Loucy (cell line): ENCODE measurements around the gene TM6SF1.

ENCODE experiments used
- H2AFZ ChIP-seq: fragments of 200-600 bp; sonication (generic); 2 replicates; pipeline ENCODE4 v1.6.0; 2016; ENCODE audit warnings: antibody characterized with exemption, mild to moderate bottlenecking, low read length, moderate library complexity
- H3F3A ChIP-seq: fragments of 200-600 bp; 2 replicates; pipeline ENCODE4 v1.6.0; 2016; ENCODE audit warnings: antibody characterized with exemption, low read depth, mild to moderate bottlenecking
- H3K27me3 ChIP-seq: fragments of 200-600 bp; sonication (generic); 2 replicates; pipeline ENCODE4 v1.6.1; 2014; ENCODE audit warnings: low read length, mild to moderate bottlenecking; ENCODE audit not compliant: insufficient read depth, poor library complexity, severe bottlenecking
- H3K36me3 ChIP-seq: fragments of 200-600 bp; sonication (generic); 2 replicates; pipeline ENCODE4 v1.6.1; 2016; ENCODE audit warnings: low read length; ENCODE audit not compliant: insufficient read depth
- H3K4me1 ChIP-seq: fragments of 200-600 bp; sonication (generic); 2 replicates; pipeline ENCODE4 v1.5.1; 2014; ENCODE audit warnings: low read length, mild to moderate bottlenecking; ENCODE audit not compliant: insufficient read depth, poor library complexity, severe bottlenecking
- H3K4me2 ChIP-seq: fragments of 200-600 bp; sonication (generic); 2 replicates; pipeline ENCODE4 v1.6.0; 2014; ENCODE audit warnings: antibody characterized with exemption, low read length, low read depth, mild to moderate bottlenecking; ENCODE audit not compliant: poor library complexity, severe bottlenecking
- H3K4me3 ChIP-seq: fragments of 200-600 bp; sonication (generic); 2 replicates; pipeline ENCODE4 v1.5.1; 2014; ENCODE audit warnings: low read length, mild to moderate bottlenecking, mixed read lengths; ENCODE audit not compliant: poor library complexity, severe bottlenecking
- H3K79me2 ChIP-seq: fragments of 200-600 bp; sonication (generic); 2 replicates; pipeline ENCODE4 v1.6.1; 2014; ENCODE audit warnings: low read length; ENCODE audit not compliant: insufficient read depth
- H3K9ac ChIP-seq: fragments of 200-600 bp; sonication (generic); 2 replicates; pipeline ENCODE4 v1.6.0; 2014; ENCODE audit warnings: mild to moderate bottlenecking, low read depth, low read length, moderate library complexity; ENCODE audit not compliant: poor library complexity, severe bottlenecking
- H3K9me2 ChIP-seq: fragments of 200-600 bp; sonication (generic); replicated peaks from 2 replicates; pipeline ENCODE4 v1.6.1; 2016; ENCODE audit warnings: low read depth, low read length, mixed read lengths
- H3K9me3 ChIP-seq: fragments of 200-600 bp; sonication (generic); 2 replicates; pipeline ENCODE4 v1.6.1; 2014; ENCODE audit warnings: mild to moderate bottlenecking, antibody characterized with exemption, low read length, low read depth; ENCODE audit not compliant: insufficient read depth
- H4K20me1 ChIP-seq: fragments of 200-600 bp; sonication (generic); 2 replicates; pipeline ENCODE4 v1.6.0; 2014; ENCODE audit warnings: antibody characterized with exemption, low read length, mild to moderate bottlenecking; ENCODE audit not compliant: insufficient read depth, poor library complexity, severe bottlenecking
- EZH2phosphoT487 ChIP-seq: fragments of 200-600 bp; IDR thresholded peaks from 2 replicates; pipeline ENCODE4 v1.6.1; 2018; ENCODE audit warnings: antibody characterized with exemption, mild to moderate bottlenecking, moderate library complexity, borderline replicate concordance
- TF ChIP-seq, protein P1 (sequence below): fragments of 200-600 bp; sonication (generic); conservative IDR thresholded peaks from 2 replicates; pipeline ENCODE4 v1.5.1; 2014; ENCODE audit warnings: mild to moderate bottlenecking, antibody characterized with exemption, low read length

TM6SF1 gene

DNA sequence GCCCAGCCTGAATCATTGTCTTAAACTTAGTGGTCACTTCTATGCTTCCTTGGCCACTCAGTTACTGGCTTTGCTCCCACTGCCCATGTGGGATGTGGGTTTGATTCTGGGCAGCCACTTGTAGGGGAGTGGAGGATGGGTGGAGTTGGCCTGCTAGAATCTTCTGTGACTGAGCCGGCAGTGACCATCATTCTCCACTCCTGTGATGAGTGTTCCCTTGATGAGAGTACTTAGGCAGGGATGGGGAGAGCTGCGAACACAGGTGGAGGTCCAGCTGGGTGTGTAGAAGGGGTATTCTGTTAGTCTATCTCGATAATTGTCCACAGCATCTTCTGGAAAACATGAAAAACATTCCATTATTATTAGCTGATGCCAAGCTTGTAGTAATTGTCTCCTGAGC is 8.0 kb downstream of the TM6SF1 start:
- no peaks in the 10 kb centered on the region for H4K20me1 ChIP-seq
- TF ChIP-seq, protein P1, sequence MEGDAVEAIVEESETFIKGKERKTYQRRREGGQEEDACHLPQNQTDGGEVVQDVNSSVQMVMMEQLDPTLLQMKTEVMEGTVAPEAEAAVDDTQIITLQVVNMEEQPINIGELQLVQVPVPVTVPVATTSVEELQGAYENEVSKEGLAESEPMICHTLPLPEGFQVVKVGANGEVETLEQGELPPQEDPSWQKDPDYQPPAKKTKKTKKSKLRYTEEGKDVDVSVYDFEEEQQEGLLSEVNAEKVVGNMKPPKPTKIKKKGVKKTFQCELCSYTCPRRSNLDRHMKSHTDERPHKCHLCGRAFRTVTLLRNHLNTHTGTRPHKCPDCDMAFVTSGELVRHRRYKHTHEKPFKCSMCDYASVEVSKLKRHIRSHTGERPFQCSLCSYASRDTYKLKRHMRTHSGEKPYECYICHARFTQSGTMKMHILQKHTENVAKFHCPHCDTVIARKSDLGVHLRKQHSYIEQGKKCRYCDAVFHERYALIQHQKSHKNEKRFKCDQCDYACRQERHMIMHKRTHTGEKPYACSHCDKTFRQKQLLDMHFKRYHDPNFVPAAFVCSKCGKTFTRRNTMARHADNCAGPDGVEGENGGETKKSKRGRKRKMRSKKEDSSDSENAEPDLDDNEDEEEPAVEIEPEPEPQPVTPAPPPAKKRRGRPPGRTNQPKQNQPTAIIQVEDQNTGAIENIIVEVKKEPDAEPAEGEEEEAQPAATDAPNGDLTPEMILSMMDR = no peak
- TF ChIP-seq EZH2phosphoT487 = no peak
- H3F3A ChIP-seq = no peaks in the 10 kb centered on the region
- H3K27me3 ChIP-seq = no peaks in the 10 kb centered on the region
- no peaks in the 10 kb centered on the region; the same call in 1 of the 2 replicates for H3K36me3 ChIP-seq
- H3K4me3 ChIP-seq = no peak overlapping the region
- H3K9ac ChIP-seq = no peak overlapping the region
- H2AFZ ChIP-seq = no peak overlapping the region
- no peaks in the 10 kb centered on the region for H3K79me2 ChIP-seq
- no peak overlapping the region for H3K4me2 ChIP-seq
- H3K9me2 ChIP-seq = no peaks in the 10 kb centered on the region
- H3K4me1 ChIP-seq = no peaks in the 10 kb centered on the region
- H3K9me3 ChIP-seq = no peaks in the 10 kb centered on the region

GRCh38 chr15:83115831-83116565 is 8.6 kb downstream of the TM6SF1 start:
- H3K4me1 ChIP-seq = no peaks in the 10 kb centered on the region
- TF ChIP-seq, protein P1 = no peak
- TF ChIP-seq EZH2phosphoT487 = no peak
- no peaks in the 10 kb centered on the region; the same call in 1 of the 2 replicates for H3K36me3 ChIP-seq
- H3K27me3 ChIP-seq = no peaks in the 10 kb centered on the region
- H3K9me2 ChIP-seq = no peaks in the 10 kb centered on the region
- H3K4me3 ChIP-seq = no peak overlapping the region
- H3F3A ChIP-seq = no peaks in the 10 kb centered on the region
- H3K9me3 ChIP-seq = no peaks in the 10 kb centered on the region
- H3K4me2 ChIP-seq = no peak overlapping the region
- no peak overlapping the region for H3K9ac ChIP-seq
- H2AFZ ChIP-seq = no peak overlapping the region
- H4K20me1 ChIP-seq = no peaks in the 10 kb centered on the region
- H3K79me2 ChIP-seq = no peaks in the 10 kb centered on the region

- no peaks in the 10 kb centered on the region for H4K20me1 ChIP-seq
- H3K9me2 ChIP-seq = no peaks in the 10 kb centered on the region
- no peaks in the 10 kb centered on the region for H3K79me2 ChIP-seq
- no peaks in the 10 kb centered on the region; the same call in 1 of the 2 replicates for H3K36me3 ChIP-seq
- no peak overlapping the region for H3K9ac ChIP-seq
- no peak for TF ChIP-seq EZH2phosphoT487
- TF ChIP-seq, protein P1 = no peak
- no peak overlapping the region for H3K4me2 ChIP-seq
- no peak overlapping the region for H2AFZ ChIP-seq
- no peaks in the 10 kb centered on the region for H3K27me3 ChIP-seq
- H3K4me1 ChIP-seq = no peaks in the 10 kb centered on the region
- H3K4me3 ChIP-seq = no peak overlapping the region
- no peaks in the 10 kb centered on the region for H3K9me3 ChIP-seq
- H3F3A ChIP-seq = no peaks in the 10 kb centered on the region
These were observed 10.9 kb downstream of the TM6SF1 start for GRCh38 chr15:83118291-83118827.
